HEK293T (cell line): ENCODE measurements around the gene VIM.

Experiments
- CTCF ChIA-PET: fragments of 350-600 bp; formaldehyde crosslinking; extraction: SDS; loops from one replicate; lab custom pipeline; 2021; ENCODE audit warnings: antibody characterized with exemption, inconsistent platforms; lab: Yijun Ruan, JAX
- POLR2A ChIA-PET: fragments of 350-600 bp; formaldehyde crosslinking; extraction: SDS; loops from one replicate; lab custom pipeline; 2020; ENCODE audit warnings: antibody characterized with exemption, inconsistent platforms; lab: Yijun Ruan, JAX
- DNase-seq: peaks from one replicate; pipeline ENCODE4 v3.0.0; 2012; ENCODE audit warnings: mixed read lengths; ENCODE audit errors: extremely low spot score
- ARNT ChIP-seq: fragments of 450-650 bp; IDR thresholded peaks from 2 replicates; pipeline ENCODE4 v1.6.1; 2017; ENCODE audit warnings: mild to moderate bottlenecking
- BHLHE40 ChIP-seq: fragments of 450-650 bp; IDR thresholded peaks from 2 replicates; pipeline ENCODE4 v1.6.1; 2016; ENCODE audit warnings: mild to moderate bottlenecking, moderate library complexity, borderline replicate concordance
- CTBP1 ChIP-seq: fragments of 450-650 bp; IDR thresholded peaks from 2 replicates; pipeline ENCODE4 v1.6.1; 2016; ENCODE audit warnings: borderline replicate concordance
- ELF4 ChIP-seq: fragments of 450-650 bp; IDR thresholded peaks from 2 replicates; pipeline ENCODE4 v1.6.1; 2017; ENCODE audit warnings: antibody characterized with exemption
- FOXA1 ChIP-seq: fragments of 450-650 bp; IDR thresholded peaks from 2 replicates; pipeline ENCODE4 v1.6.1; 2016; ENCODE audit warnings: mild to moderate bottlenecking
- FOXK2 ChIP-seq: fragments of 450-650 bp; IDR thresholded peaks from 2 replicates; pipeline ENCODE4 v1.6.1; 2016; ENCODE audit warnings: mild to moderate bottlenecking
- FOXM1 ChIP-seq: fragments of 450-650 bp; IDR thresholded peaks from 2 replicates; pipeline ENCODE4 v1.6.1; 2017; ENCODE audit warnings: mild to moderate bottlenecking, borderline replicate concordance
- HDGF ChIP-seq: fragments of 450-650 bp; IDR thresholded peaks from 2 replicates; pipeline ENCODE4 v1.6.1; 2017; ENCODE audit warnings: antibody characterized with exemption, borderline replicate concordance
- L3MBTL2 ChIP-seq: fragments of 450-650 bp; conservative IDR thresholded peaks from 2 replicates; pipeline ENCODE4 v1.6.1; 2016; ENCODE audit warnings: mild to moderate bottlenecking
- LEF1 ChIP-seq: fragments of 450-650 bp; IDR thresholded peaks from 2 replicates; pipeline ENCODE4 v1.6.1; 2017; ENCODE audit warnings: mild to moderate bottlenecking, borderline replicate concordance
- NFRKB ChIP-seq: fragments of 450-650 bp; IDR thresholded peaks from 2 replicates; pipeline ENCODE4 v1.6.1; 2016; ENCODE audit warnings: mild to moderate bottlenecking, moderate library complexity
- SP1 ChIP-seq: fragments of 450-650 bp; IDR thresholded peaks from 2 replicates; pipeline ENCODE4 v1.6.1; 2017
- SUZ12 ChIP-seq: fragments of 450-650 bp; IDR thresholded peaks from 2 replicates; pipeline ENCODE4 v1.6.1; 2016; ENCODE audit warnings: mild to moderate bottlenecking
- TARDBP ChIP-seq: fragments of 450-650 bp; IDR thresholded peaks from 2 replicates; pipeline ENCODE4 v1.6.1; 2016
- ZNF384 ChIP-seq: fragments of 450-650 bp; IDR thresholded peaks from 2 replicates; pipeline ENCODE4 v1.6.1; 2016
- TF ChIP-seq, protein P1 (sequence below): fragments of 450-650 bp; IDR thresholded peaks from 2 replicates; pipeline ENCODE4 v1.6.1; 2016

The VIM gene

DNA sequence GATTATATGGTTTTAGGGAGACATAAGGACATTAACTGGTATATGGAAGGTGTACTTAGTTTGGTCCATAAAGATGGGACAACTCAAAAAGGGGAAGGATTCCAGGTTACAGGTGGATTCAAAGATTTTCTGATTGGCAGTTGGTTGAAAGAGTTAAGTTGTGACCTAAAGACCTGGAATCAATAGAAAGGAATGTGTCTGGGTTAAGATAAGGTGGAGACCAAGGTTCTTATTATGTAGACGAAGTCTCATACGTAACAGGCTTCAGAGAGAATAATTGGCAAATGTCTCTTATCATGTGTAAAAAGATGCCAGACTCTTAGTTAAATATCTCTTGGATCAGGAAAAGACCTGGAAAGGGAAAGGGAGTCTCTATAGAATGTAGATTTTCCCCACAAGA lies 25.5 kb upstream of the VIM start:
- ChIA-PET CTCF (no interaction called here), POLR2A (interaction anchor here (1.2 to 4.6 kb wide), 3 partner anchors 19 to 35 kb away, joined by 4 to 104 read pairs (median 34); partner anchors contain the start of gene VIM)
- no peak for TF ChIP-seq SUZ12
- TF ChIP-seq ARNT, result no peak
- no peak for TF ChIP-seq ZNF384
- no peak for TF ChIP-seq ELF4
- TF ChIP-seq FOXK2, result no peak
- TF ChIP-seq NFRKB, result no peak
- DNase-seq, result no peak

DNA sequence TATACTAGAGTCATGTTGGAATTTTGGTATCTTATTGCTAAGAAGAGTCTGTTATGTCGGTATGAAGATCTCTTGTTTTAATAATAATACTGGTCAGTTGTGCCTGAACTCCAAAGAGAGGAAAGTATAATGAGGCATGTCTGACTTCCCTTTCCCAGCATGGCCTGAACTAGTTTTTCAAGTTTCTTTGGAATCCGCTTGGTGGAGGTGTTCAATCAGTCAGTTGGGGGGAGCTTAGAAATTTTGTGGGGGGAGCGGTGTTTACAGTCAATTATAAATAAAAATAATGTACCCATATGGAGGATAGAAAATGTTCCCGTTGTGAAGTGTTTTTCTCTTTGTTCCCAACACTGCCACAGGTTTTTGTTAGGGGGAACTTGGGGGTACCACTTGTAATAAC lies 25.0 kb upstream of the VIM start:
- no peak for DNase-seq
- ChIA-PET POLR2A (interaction anchor here (0.6 to 4.6 kb wide), 3 partner anchors 11 to 26 kb away, joined by 3 to 104 read pairs (median 34); partner anchors contain the start of gene VIM), CTCF (no interaction called here)
- TF ChIP-seq FOXK2 (no peak), ZNF384 (no peak), SP1 (no peak), L3MBTL2 (no peak), FOXM1 (no peak)

DNA sequence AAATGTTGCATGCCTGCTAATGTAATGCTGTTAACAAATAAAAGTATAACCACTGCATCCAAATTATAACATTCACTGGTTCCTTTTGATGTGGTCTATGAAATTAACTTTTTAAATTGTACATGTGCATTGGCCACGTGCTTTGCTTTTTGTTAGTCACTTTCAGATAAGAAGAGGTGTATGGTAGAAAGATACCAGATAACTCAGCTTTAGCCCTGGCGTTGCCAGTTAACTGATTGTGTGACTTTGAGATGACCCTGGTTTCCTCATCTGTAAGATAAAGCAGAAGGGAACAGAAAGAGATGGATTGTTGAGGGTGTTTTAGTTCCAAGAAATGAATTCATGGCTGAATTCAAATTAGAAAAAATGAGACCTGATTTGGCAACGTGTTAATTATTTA lies 24.6 kb upstream of the VIM start:
- POLR2A ChIA-PET, result interaction anchor here (0.6 kb wide), 1 partner anchor 10 kb away, joined by 3 read pairs; no protein-coding TSS in a partner anchor
- TF ChIP-seq NFRKB (no peak), FOXK2 (no peak), ZNF384 (no peak), FOXA1 (no peak), TARDBP (no peak), BHLHE40 (no peak), ELF4 (no peak), SUZ12 (no peak), SP1 (no peak), ARNT (no peak), FOXM1 (no peak), LEF1 (no peak), HDGF (no peak), L3MBTL2 (no peak), CTBP1 (no peak)
- TF ChIP-seq, protein P1, sequence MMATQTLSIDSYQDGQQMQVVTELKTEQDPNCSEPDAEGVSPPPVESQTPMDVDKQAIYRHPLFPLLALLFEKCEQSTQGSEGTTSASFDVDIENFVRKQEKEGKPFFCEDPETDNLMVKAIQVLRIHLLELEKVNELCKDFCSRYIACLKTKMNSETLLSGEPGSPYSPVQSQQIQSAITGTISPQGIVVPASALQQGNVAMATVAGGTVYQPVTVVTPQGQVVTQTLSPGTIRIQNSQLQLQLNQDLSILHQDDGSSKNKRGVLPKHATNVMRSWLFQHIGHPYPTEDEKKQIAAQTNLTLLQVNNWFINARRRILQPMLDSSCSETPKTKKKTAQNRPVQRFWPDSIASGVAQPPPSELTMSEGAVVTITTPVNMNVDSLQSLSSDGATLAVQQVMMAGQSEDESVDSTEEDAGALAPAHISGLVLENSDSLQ, result no peak
- CTCF ChIA-PET, result no interaction called here
- DNase-seq, result no peak

DNA sequence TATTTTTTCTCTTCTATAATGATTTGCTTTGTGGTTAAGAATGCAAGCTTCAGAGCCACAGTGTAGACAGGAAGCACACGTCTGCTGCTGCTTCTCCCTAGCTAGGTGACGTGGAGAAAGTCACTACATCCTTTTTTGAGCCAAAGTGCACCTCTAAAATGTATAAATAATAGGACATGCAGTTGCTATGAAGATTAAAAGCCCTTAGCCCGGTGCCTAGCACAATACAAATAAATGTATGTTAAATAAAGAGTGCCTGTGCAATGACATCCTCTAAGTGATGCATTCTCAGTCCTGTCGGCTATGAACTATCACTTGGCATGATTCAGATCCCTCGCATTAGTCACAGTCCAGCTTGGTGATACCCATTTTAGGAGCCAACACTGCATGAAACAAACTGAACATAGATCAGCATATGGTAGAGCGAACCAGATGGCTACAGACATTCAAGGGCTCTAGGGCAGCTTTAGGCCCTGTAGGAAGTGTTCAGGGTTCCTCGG lies 21.8 kb upstream of the VIM start:
- TF ChIP-seq HDGF (no peak), TARDBP (no peak), BHLHE40 (no peak), ELF4 (no peak), ARNT (no peak), FOXM1 (no peak)
- TF ChIP-seq, protein P1, result no peak
- DNase-seq, result no peak
- CTCF ChIA-PET, result no interaction called here
- POLR2A ChIA-PET, result interaction anchor here (1.4 to 3.3 kb wide), 2 partner anchors 24 to 35 kb away, joined by 4 to 15 read pairs; no protein-coding TSS in a partner anchor

DNA sequence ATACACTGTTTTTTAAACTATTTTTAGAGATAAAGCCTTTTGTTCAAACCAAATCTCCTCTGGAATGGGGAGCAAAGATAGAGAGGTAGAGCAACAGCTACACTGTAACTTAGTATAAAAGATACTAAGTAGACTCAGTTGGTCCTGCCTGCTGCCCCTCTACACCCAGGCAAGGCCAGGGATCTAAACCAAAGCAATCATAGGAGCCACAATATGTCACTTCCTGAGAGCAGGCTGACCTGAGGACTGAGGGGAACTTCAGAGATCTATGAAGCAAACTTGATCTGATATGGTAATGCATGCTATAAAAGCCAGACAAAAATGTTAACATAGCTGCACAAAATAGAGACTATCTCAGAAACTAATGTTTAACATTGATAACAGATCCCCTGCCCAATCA lies 19.6 kb upstream of the VIM start:
- ChIA-PET CTCF (no interaction called here), POLR2A (no interaction called here)
- DNase-seq, result no peak
- TF ChIP-seq L3MBTL2 (no peak), SUZ12 (no peak), FOXK2 (no peak), FOXM1 (no peak), TARDBP (no peak), ELF4 (no peak), NFRKB (no peak), CTBP1 (no peak), SP1 (no peak), LEF1 (no peak), ARNT (no peak), BHLHE40 (no peak), FOXA1 (no peak), ZNF384 (no peak), HDGF (no peak)
- TF ChIP-seq, protein P1, result no peak

DNA sequence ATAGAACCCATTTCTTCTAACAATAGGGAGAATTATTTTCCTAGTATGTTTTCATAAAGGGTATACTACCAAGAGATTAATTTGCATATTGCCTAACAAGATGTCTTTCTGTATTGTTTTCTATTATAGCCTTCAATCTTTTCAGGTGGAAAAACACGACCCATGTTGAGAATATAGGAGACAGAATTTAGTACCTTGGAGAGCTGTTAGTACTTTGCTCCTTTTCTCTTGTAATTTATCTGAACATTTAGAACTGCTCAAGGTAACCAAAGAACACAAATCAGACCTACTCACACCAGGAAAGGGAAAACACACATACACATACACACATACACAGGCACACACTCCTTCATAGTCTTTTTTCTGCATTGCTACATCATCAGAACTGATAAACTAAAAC lies 18.7 kb upstream of the VIM start:
- CTCF ChIA-PET, result no interaction called here
- POLR2A ChIA-PET, result no interaction called here
- DNase-seq, result no peak
- TF ChIP-seq FOXM1 (no peak), FOXA1 (no peak), ARNT (no peak), CTBP1 (no peak), L3MBTL2 (no peak), NFRKB (no peak), SUZ12 (no peak)

DNA sequence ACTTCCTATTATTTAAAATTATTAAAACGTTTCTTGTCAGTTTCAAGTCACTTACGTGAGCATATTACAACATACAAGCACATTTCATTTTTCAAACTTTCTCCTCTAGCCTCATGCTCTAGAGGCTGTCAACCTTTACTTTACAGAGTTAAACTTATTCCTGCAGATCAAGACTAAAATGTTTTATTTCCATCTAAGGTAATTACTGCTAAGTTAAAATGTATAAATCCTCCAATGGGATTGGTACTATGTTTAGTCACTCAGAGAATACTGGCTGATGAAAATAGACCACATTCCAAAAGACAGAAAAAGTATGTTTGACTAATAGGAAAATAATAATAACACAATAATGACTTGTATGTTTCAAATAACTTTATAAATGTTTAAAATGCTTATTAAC lies 18.2 kb upstream of the VIM start:
- TF ChIP-seq LEF1 (no peak), HDGF (no peak), SP1 (no peak), L3MBTL2 (no peak), FOXM1 (no peak), FOXA1 (no peak), NFRKB (no peak), ZNF384 (no peak)
- ChIA-PET POLR2A (no interaction called here), CTCF (no interaction called here)
- no peak for DNase-seq
